Measurements from ENCODE around the gene DENND5B.

DENND5B gene

GRCh38 chr12:31631809-31632208 is 40.9 kb upstream of the DENND5B start (continued):
- TF ChIP-seq ZNF837 (tag by site-specific recombination; IDR thresholded peaks at IDR 0.05) (no peak), ZBTB11 (tag by site-specific recombination; conservative IDR thresholded peaks at IDR 0.05; ENCODE audit: low read depth) (no peak), ZBTB49 (tag by site-specific recombination; IDR thresholded peaks at IDR 0.05; ENCODE audit: low read depth) (no peak), HOXA7 (CRISPR knock-in tag; IDR thresholded peaks at IDR 0.05; ENCODE audit: borderline replicate concordance) (no peak), PATZ1 (tag by site-specific recombination; IDR thresholded peaks at IDR 0.05) (no peak), ZNF211 (tag by site-specific recombination; IDR thresholded peaks at IDR 0.05; ENCODE audit: low read depth) (no peak)

GRCh38 chr12:31631023-31631724 is 40.2 kb upstream of the DENND5B start:
- ChIA-PET POLR2A (no interaction called here), CTCF (no interaction called here)
- no peak for TF ChIP-seq PRDM2 (tag by site-specific recombination; IDR thresholded peaks at IDR 0.05; ENCODE audit: borderline replicate concordance)
- TF ChIP-seq ZNF623 (tag by site-specific recombination; IDR thresholded peaks at IDR 0.05): no peak
- no peak for TF ChIP-seq MYNN (tag by site-specific recombination; IDR thresholded peaks at IDR 0.05; ENCODE audit: borderline replicate concordance)
- TF ChIP-seq BCL6B (tag by site-specific recombination; IDR thresholded peaks at IDR 0.05): no peak
- no peak for TF ChIP-seq ZNF747 (tag by site-specific recombination; IDR thresholded peaks at IDR 0.05)
- no peak for TF ChIP-seq ZNF18 (tag by site-specific recombination; IDR thresholded peaks at IDR 0.05)
- no peak for TF ChIP-seq ZNF791 (tag by site-specific recombination; IDR thresholded peaks at IDR 0.05)
- TF ChIP-seq KLF16 (tag by site-specific recombination; IDR thresholded peaks at IDR 0.05): no peak
- TF ChIP-seq ZNF707 (tag by site-specific recombination; IDR thresholded peaks at IDR 0.05): no peak
- H3K4me1 ChIP-seq (ENCODE audit: control insufficient read depth, insufficient read depth, low read length): peaks cover 4% of the 10 kb centered on the region
- H3K36me3 ChIP-seq (ENCODE audit: control insufficient read depth in 2 of 2, insufficient read depth in 1 of 2, low read length in 2 of 2): no peaks in the 10 kb centered on the region
- no peak overlapping the region for H3K27ac ChIP-seq (ENCODE audit: extremely low read depth, low read depth, low read length)
- no peak overlapping the region for H3K4me3 ChIP-seq (ENCODE audit: low read depth, low read length)
- H3K9me3 ChIP-seq (ENCODE audit: control insufficient read depth, insufficient read depth, low read depth, low read length): no peaks in the 10 kb centered on the region

Data from HEK293 (cell line).